Panc1 (cell line): Measurements from ENCODE around the gene ZCCHC17. TPM values are rescaled to one million over a fixed set of nuclear protein-coding genes. Genes with fewer than 3 reads are reported as not detected.

Source experiments
- ATAC-seq: fragments of 200-7000 bp; cut with Tn5 transposase; 2 replicates; pipeline ENCODE4 v1.9.1; 2020; ENCODE audit warnings: mild to moderate bottlenecking, moderate library complexity
- BruUV-seq: library from RNA; stranded (reverse); fragments of 400-500 nt; replicated peaks from 2 replicates; lab custom pipeline; 2021; lab: Mats Ljungman, UMichigan
- CTCF ChIA-PET: fragments of 300-600 bp; sonication (Branson Sonifier 250); formaldehyde crosslinking; loops from one replicate; lab custom pipeline; 2022; ENCODE audit warnings: antibody characterized with exemption; lab: Charles Lee
- POLR2A ChIA-PET: fragments of 300-600 bp; sonication (Branson Sonifier 250); formaldehyde crosslinking; loops from one replicate; lab custom pipeline; 2022; ENCODE audit warnings: antibody characterized with exemption; lab: Charles Lee
- DNase-seq: peaks from one replicate; pipeline ENCODE4 v3.0.0-alpha.2; 2010; ENCODE audit warnings: low read depth, low spot score
- H3K27ac ChIP-seq: 2 replicates; pipeline ENCODE4 v1.5.1; 2011; ENCODE audit warnings: mild to moderate bottlenecking, low read length, inconsistent platforms
- H3K27me3 ChIP-seq: fragments of 200-500 bp; sonication (Bioruptor generic); 2 replicates; pipeline ENCODE4 v1.6.0; 2014; ENCODE audit warnings: low read length, inconsistent platforms; ENCODE audit not compliant: control insufficient read depth, insufficient read depth
- H3K36me3 ChIP-seq: fragments of 200-500 bp; sonication (Bioruptor generic); 2 replicates; pipeline ENCODE4 v1.5.1; 2014; ENCODE audit warnings: inconsistent platforms, mild to moderate bottlenecking, low read length, moderate library complexity; ENCODE audit not compliant: control insufficient read depth, insufficient read depth
- H3K4me1 ChIP-seq: 2 replicates; pipeline ENCODE4 v1.5.1; 2011; ENCODE audit warnings: inconsistent platforms, mild to moderate bottlenecking, low read length, moderate library complexity; ENCODE audit not compliant: control insufficient read depth, insufficient read depth
- H3K4me3 ChIP-seq, 2 experiments: 2 replicates each; pipeline ENCODE4 v1.5.1; 2011 to 2012; ENCODE audit warnings: low read depth in 2 of 2, low read length in 2 of 2, mild to moderate bottlenecking in 2 of 2, inconsistent platforms in 1 of 2, moderate library complexity in 1 of 2
- H3K9me3 ChIP-seq: fragments of 200-500 bp; sonication (Bioruptor generic); 2 replicates; pipeline ENCODE4 v1.5.1; 2014; ENCODE audit warnings: low read depth, mild to moderate bottlenecking, inconsistent platforms, low read length, moderate library complexity; ENCODE audit not compliant: control insufficient read depth, insufficient read depth
- POLR2AphosphoS5 ChIP-seq: IDR thresholded peaks from 2 replicates; pipeline ENCODE4 v1.6.1; 2012; ENCODE audit warnings: mild to moderate bottlenecking, low read depth, low read length, moderate library complexity
- SIN3A ChIP-seq: IDR thresholded peaks from 2 replicates; pipeline ENCODE4 v1.6.1; 2012; ENCODE audit warnings: low read depth, mild to moderate bottlenecking, low read length, moderate library complexity, borderline replicate concordance; ENCODE audit not compliant: insufficient read depth
- TCF7L2 ChIP-seq: IDR thresholded peaks from 2 replicates; pipeline ENCODE4 v1.6.1; 2011; ENCODE audit warnings: mild to moderate bottlenecking, low read depth, low read length, inconsistent platforms
- in situ Hi-C: cut with HindIII; loops from 2 replicates; pipeline ENCODE4 v1.10.0; 2016; ENCODE audit warnings: low sequenced_read_pairs, low pct_unique_long_range_greater_than_20kb
- intact Hi-C: fragments of 100-400 bp; cut with micrococcal nuclease; formaldehyde crosslinking; loops from one replicate; pipeline ENCODE4 v1.10.0; 2022; ENCODE audit not compliant: unreplicated experiment
- total RNA-seq: library from RNA; stranded (reverse); gene quantifications from one replicate; pipeline ENCODE4 v1.2.1, GENCODE V29; 2021; ENCODE audit not compliant: unreplicated experiment
- TF ChIP-seq, protein P1 (sequence below), 2 experiments: IDR thresholded peaks; 2 replicates each; pipeline ENCODE4 v1.6.1; 2011 to 2012; ENCODE audit warnings: low read depth in 2 of 2, control low read depth in 1 of 2, low read length in 1 of 2, mild to moderate bottlenecking in 1 of 2, moderate library complexity in 1 of 2; ENCODE audit not compliant: insufficient read depth in 1 of 2
- TF ChIP-seq, protein P2 (sequence below): fragments of 450-650 bp; IDR thresholded peaks from 2 replicates; pipeline ENCODE4 v1.5.1; 2017; ENCODE audit warnings: mild to moderate bottlenecking

ZCCHC17 gene
- total RNA-seq, 1 experiment from 2014 or later: 30.6 TPM

DNA sequence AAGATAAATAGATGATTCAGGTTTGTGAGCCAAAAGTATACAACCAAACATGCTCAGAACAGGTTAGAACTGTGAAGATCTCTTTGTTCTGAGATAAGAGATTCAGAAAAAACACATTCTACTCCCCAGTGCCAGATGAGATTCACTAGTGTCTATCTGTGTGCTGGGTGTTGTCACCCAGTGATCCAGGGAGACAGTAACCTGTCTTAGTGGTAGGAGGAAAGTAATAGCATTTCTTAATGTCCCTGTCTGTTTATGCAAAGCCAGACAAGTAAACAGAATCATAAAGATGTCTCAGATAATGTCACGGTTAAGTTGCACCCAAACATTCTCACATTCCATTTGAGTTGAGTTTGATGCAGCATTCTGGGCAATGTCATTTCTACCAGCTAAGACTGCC lies 38.3 kb upstream of the ZCCHC17 start:
- ATAC-seq: no peak
- H3K36me3 ChIP-seq: peaks cover 23% of the 10 kb centered on the region
- no peak overlapping the region for H3K27ac ChIP-seq
- intact Hi-C loops: no loop called here
- no peaks in the 10 kb centered on the region for H3K27me3 ChIP-seq
- H3K4me3 ChIP-seq: no peak overlapping the region
- POLR2A ChIA-PET: no interaction called here
- in situ Hi-C loops: no loop called here
- no TSS peak for BruUV-seq
- CTCF ChIA-PET: no interaction called here
- no peaks in the 10 kb centered on the region for H3K4me1 ChIP-seq
- H3K9me3 ChIP-seq: no peaks in the 10 kb centered on the region
- no peak for DNase-seq
- TF ChIP-seq SIN3A (no peak), POLR2AphosphoS5 (no peak)
- TF ChIP-seq, protein P1, sequence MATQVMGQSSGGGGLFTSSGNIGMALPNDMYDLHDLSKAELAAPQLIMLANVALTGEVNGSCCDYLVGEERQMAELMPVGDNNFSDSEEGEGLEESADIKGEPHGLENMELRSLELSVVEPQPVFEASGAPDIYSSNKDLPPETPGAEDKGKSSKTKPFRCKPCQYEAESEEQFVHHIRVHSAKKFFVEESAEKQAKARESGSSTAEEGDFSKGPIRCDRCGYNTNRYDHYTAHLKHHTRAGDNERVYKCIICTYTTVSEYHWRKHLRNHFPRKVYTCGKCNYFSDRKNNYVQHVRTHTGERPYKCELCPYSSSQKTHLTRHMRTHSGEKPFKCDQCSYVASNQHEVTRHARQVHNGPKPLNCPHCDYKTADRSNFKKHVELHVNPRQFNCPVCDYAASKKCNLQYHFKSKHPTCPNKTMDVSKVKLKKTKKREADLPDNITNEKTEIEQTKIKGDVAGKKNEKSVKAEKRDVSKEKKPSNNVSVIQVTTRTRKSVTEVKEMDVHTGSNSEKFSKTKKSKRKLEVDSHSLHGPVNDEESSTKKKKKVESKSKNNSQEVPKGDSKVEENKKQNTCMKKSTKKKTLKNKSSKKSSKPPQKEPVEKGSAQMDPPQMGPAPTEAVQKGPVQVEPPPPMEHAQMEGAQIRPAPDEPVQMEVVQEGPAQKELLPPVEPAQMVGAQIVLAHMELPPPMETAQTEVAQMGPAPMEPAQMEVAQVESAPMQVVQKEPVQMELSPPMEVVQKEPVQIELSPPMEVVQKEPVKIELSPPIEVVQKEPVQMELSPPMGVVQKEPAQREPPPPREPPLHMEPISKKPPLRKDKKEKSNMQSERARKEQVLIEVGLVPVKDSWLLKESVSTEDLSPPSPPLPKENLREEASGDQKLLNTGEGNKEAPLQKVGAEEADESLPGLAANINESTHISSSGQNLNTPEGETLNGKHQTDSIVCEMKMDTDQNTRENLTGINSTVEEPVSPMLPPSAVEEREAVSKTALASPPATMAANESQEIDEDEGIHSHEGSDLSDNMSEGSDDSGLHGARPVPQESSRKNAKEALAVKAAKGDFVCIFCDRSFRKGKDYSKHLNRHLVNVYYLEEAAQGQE (IDR thresholded peaks at IDR 0.05; ENCODE audit: insufficient read depth in 1 of 2, low read depth in 2 of 2, low read length in 1 of 2): no peak

DNA sequence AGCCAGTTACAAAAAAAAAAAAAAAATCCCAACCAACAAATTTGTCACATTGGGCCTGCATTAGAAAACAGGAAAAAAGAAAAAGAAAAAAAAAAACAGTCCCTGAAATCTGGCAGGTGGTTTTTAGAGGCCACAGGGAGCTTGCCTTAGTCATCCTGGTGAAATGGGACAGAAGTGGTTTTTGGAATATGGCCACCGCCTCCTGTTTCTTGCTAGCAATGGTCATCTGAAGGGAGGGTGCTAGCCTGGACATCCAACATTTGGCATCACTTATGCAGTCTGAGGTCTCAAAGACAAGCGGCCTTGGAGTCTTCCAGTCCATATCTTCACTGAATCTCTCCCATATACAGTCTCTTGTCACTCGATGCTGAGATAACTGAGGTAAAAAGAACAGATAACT lies 37.1 kb upstream of the ZCCHC17 start:
- TF ChIP-seq TCF7L2 (no peak), POLR2AphosphoS5 (no peak)
- TF ChIP-seq, protein P2, sequence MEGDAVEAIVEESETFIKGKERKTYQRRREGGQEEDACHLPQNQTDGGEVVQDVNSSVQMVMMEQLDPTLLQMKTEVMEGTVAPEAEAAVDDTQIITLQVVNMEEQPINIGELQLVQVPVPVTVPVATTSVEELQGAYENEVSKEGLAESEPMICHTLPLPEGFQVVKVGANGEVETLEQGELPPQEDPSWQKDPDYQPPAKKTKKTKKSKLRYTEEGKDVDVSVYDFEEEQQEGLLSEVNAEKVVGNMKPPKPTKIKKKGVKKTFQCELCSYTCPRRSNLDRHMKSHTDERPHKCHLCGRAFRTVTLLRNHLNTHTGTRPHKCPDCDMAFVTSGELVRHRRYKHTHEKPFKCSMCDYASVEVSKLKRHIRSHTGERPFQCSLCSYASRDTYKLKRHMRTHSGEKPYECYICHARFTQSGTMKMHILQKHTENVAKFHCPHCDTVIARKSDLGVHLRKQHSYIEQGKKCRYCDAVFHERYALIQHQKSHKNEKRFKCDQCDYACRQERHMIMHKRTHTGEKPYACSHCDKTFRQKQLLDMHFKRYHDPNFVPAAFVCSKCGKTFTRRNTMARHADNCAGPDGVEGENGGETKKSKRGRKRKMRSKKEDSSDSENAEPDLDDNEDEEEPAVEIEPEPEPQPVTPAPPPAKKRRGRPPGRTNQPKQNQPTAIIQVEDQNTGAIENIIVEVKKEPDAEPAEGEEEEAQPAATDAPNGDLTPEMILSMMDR: no peak
- TF ChIP-seq, protein P1 (IDR thresholded peaks at IDR 0.05; ENCODE audit: insufficient read depth in 1 of 2, low read depth in 2 of 2, low read length in 1 of 2): no peak
- Histone ChIP-seq H3K9me3 (no peaks in the 10 kb centered on the region), H3K4me3 (no peak overlapping the region), H3K4me1 (no peaks in the 10 kb centered on the region), H3K36me3 (peaks cover 30% of the 10 kb centered on the region), H3K27me3 (no peaks in the 10 kb centered on the region), H3K27ac (no peak overlapping the region)
- ChIA-PET CTCF (no interaction called here), POLR2A (no interaction called here)
- ATAC-seq (no peak), DNase-seq (no peak)
- in situ Hi-C loops (loop anchor here (5.0 kb wide), 1 partner anchor 62 kb away; no protein-coding TSS in a partner anchor), intact Hi-C loops (no loop called here)
- no TSS peak for BruUV-seq
